HG03571 (cell line): ENCODE results near the gene HNRNPA3.
"Not testable (repeated sequence)": the region's sequence is repeated elsewhere in the genome, so short reads cannot be mapped to it uniquely, and the experiment has no call there.

Experiments
- ATAC-seq: cut with Tn5 transposase; IDR thresholded peaks from one replicate; pipeline ENCODE4 v1.9.1; 2021; ENCODE audit not compliant: unreplicated experiment

The HNRNPA3 gene

GRCh38 chr2:177254433-177255226 lies 42.0 kb downstream of the HNRNPA3 start:
- no peak for ATAC-seq

- ATAC-seq, result no peak
These were observed 42.6 kb downstream of the HNRNPA3 start for GRCh38 chr2:177255227-177255601.

- ATAC-seq, result no peak
These were observed 43.4 kb downstream of the HNRNPA3 start for GRCh38 chr2:177256026-177256425.

GRCh38 chr2:177256695-177257094 lies 44.1 kb downstream of the HNRNPA3 start:
- ATAC-seq, result no peak

- no peak for ATAC-seq
These were observed 44.9 kb downstream of the HNRNPA3 start for GRCh38 chr2:177257471-177257870.

GRCh38 chr2:177258059-177258458 lies 45.5 kb downstream of the HNRNPA3 start:
- ATAC-seq, result no peak

- no peak for ATAC-seq
These were observed 47.8 kb downstream of the HNRNPA3 start for GRCh38 chr2:177260379-177260778.

GRCh38 chr2:177261116-177262060 lies 48.8 kb downstream of the HNRNPA3 start:
- ATAC-seq, result no peak

- no peak for ATAC-seq
These were observed 49.5 kb downstream of the HNRNPA3 start for GRCh38 chr2:177262092-177262491.

- no peak for ATAC-seq
These were observed 50.4 kb downstream of the HNRNPA3 start for GRCh38 chr2:177262958-177263450.

GRCh38 chr2:177263451-177264208 lies 51.0 kb downstream of the HNRNPA3 start:
- ATAC-seq, result peak; percentile 52

- ATAC-seq, result no peak
These were observed 51.7 kb downstream of the HNRNPA3 start for GRCh38 chr2:177264209-177264692.

GRCh38 chr2:177264693-177265587 lies 52.3 kb downstream of the HNRNPA3 start, which contains the start of gene NFE2L2:
Gene NFE2L2, minus strand, starts transcription at chr2:177264727. Its CDS starts 151 bp downstream, at chr2:177264576.
- peak; percentile 56 for ATAC-seq

GRCh38 chr2:177265824-177266817 lies 53.5 kb downstream of the HNRNPA3 start:
- no peak for ATAC-seq

- ATAC-seq, result not testable (repeated sequence)
These were observed 54.4 kb downstream of the HNRNPA3 start for GRCh38 chr2:177266955-177267354.

- no peak for ATAC-seq
These were observed 55.7 kb downstream of the HNRNPA3 start for GRCh38 chr2:177268187-177268871.

GRCh38 chr2:177268901-177269300 lies 56.3 kb downstream of the HNRNPA3 start:
- no peak for ATAC-seq

- no peak for ATAC-seq
These were observed 57.9 kb downstream of the HNRNPA3 start for GRCh38 chr2:177270531-177270930.
